Stimulated activated CD4-positive, alpha-beta T cell treated with anti-CD3 and anti-CD28 coated beads, Interleukin-2, amount 100 ng/mL, for 48 hours (primary cell): ENCODE measurements around the gene CNOT3.
"Not testable (repeated sequence)": the region's sequence is repeated elsewhere in the genome, so short reads cannot be mapped to it uniquely, and the experiment has no call there.

Experiments used
- DNase-seq, 2 donors: peaks; one replicate each; pipeline ENCODE4 v3.0.0-alpha.2; 2020

The CNOT3 gene

GRCh38 chr19:54151362-54152035, 13.9 kb downstream of the CNOT3 start:
- DNase-seq = no peak

- DNase-seq = no peak
Measured at GRCh38 chr19:54152267-54152666, 14.7 kb downstream of the CNOT3 start.

GRCh38 chr19:54152878-54153524, 15.4 kb downstream of the CNOT3 start:
- DNase-seq = no peak

- no peak for DNase-seq
Measured at GRCh38 chr19:54153731-54154326, 16.3 kb downstream of the CNOT3 start.

GRCh38 chr19:54154603-54155345, 17.2 kb downstream of the CNOT3 start:
- DNase-seq = no peak

GRCh38 chr19:54155694-54156093, 18.1 kb downstream of the CNOT3 start:
- DNase-seq = no peak

GRCh38 chr19:54156490-54156889, 18.9 kb downstream of the CNOT3 start:
- no peak for DNase-seq

GRCh38 chr19:54156953-54157352, 19.4 kb downstream of the CNOT3 start:
- no peak for DNase-seq

- peak in 1 of 2 donors; percentile 29 for DNase-seq
Measured at GRCh38 chr19:54158812-54159351, 21.3 kb downstream of the CNOT3 start.

- DNase-seq = peak; percentile 92 to 94
Measured at GRCh38 chr19:54159352-54160181, 22.0 kb downstream of the CNOT3 start, which contains the start of gene LENG1. Gene LENG1 (minus strand): TSS chr19:54159721. CDS start chr19:54159695, 26 bp downstream.

GRCh38 chr19:54160182-54160811, 22.7 kb downstream of the CNOT3 start:
- no peak for DNase-seq

- no peak for DNase-seq
Measured at GRCh38 chr19:54160854-54161253, 23.3 kb downstream of the CNOT3 start.

- peak; percentile 74 to 75 for DNase-seq
Measured at GRCh38 chr19:54162241-54162805, 24.8 kb downstream of the CNOT3 start.

- DNase-seq = no peak
Measured at GRCh38 chr19:54162884-54163283, 25.3 kb downstream of the CNOT3 start.

- peak; percentile 34 to 58 for DNase-seq
Measured at GRCh38 chr19:54164369-54165068, 27.0 kb downstream of the CNOT3 start.

GRCh38 chr19:54165222-54165621, 27.7 kb downstream of the CNOT3 start:
- no peak for DNase-seq

- DNase-seq = peak; percentile 96 to 97
Measured at GRCh38 chr19:54168174-54168917, 30.8 kb downstream of the CNOT3 start.

- no peak for DNase-seq
Measured at GRCh38 chr19:54169149-54169740, 31.7 kb downstream of the CNOT3 start.

GRCh38 chr19:54171736-54172431, 34.3 kb downstream of the CNOT3 start:
- not testable (repeated sequence) for DNase-seq
